Ectodermal cell (in vitro differentiated cells): ENCODE results near the gene KCTD12. TPM values are rescaled to one million over a fixed set of nuclear protein-coding genes. Genes with fewer than 3 reads are reported as not detected.
"Not testable (repeated sequence)": the region's sequence is repeated elsewhere in the genome, so short reads cannot be mapped to it uniquely, and the experiment has no call there.

Experiments
- H3K27ac ChIP-seq: 2 replicates; pipeline ENCODE4 v1.7.0; 2013; ENCODE audit warnings: mild to moderate bottlenecking, low read depth, low read length; ENCODE audit not compliant: insufficient read depth, poor library complexity, severe bottlenecking
- H3K27me3 ChIP-seq: 2 replicates; pipeline ENCODE4 v1.7.0; 2013; ENCODE audit warnings: mild to moderate bottlenecking, low read length; ENCODE audit not compliant: insufficient read depth, control insufficient read depth, poor library complexity, severe bottlenecking
- H3K36me3 ChIP-seq: one replicate; pipeline ENCODE4 v1.7.0; 2013; ENCODE audit warnings: low read length; ENCODE audit not compliant: control insufficient read depth, insufficient read depth
- H3K4me1 ChIP-seq: one replicate; pipeline ENCODE4 v1.7.0; 2013; ENCODE audit warnings: low read length; ENCODE audit not compliant: control insufficient read depth, insufficient read depth
- H3K4me3 ChIP-seq: 2 replicates; pipeline ENCODE4 v1.7.0; 2013; ENCODE audit warnings: low read depth, low read length, control low read depth; ENCODE audit not compliant: insufficient read depth
- H3K9me3 ChIP-seq: 2 replicates; pipeline ENCODE4 v1.7.0; 2013; ENCODE audit warnings: mild to moderate bottlenecking, low read length, moderate library complexity; ENCODE audit not compliant: control insufficient read depth
- WGBS, 2 experiments: methylation state at CpG; one replicate each; pipeline ENCODE4 v1.1.7; 2013; ENCODE audit warnings: missing lambda C conversion rate in 2 of 2; 5-methylcytosine and 5-hydroxymethylcytosine counted together
- polyA plus RNA-seq, 4 experiments: library from polyadenylated mRNA; stranded (reverse); fragments of 50-300 nt; gene quantifications; one replicate each; pipeline ENCODE4 v1.2.3, GENCODE V29; 2013

KCTD12 gene
- polyA plus RNA-seq (2013, experiment 1 of 4) = 9.4 TPM
- polyA plus RNA-seq (2013, experiment 2 of 4) = 6.2 TPM
- polyA plus RNA-seq (2013, experiment 3 of 4) = 8.4 TPM
- polyA plus RNA-seq (2013, experiment 4 of 4) = 9.3 TPM

DNA sequence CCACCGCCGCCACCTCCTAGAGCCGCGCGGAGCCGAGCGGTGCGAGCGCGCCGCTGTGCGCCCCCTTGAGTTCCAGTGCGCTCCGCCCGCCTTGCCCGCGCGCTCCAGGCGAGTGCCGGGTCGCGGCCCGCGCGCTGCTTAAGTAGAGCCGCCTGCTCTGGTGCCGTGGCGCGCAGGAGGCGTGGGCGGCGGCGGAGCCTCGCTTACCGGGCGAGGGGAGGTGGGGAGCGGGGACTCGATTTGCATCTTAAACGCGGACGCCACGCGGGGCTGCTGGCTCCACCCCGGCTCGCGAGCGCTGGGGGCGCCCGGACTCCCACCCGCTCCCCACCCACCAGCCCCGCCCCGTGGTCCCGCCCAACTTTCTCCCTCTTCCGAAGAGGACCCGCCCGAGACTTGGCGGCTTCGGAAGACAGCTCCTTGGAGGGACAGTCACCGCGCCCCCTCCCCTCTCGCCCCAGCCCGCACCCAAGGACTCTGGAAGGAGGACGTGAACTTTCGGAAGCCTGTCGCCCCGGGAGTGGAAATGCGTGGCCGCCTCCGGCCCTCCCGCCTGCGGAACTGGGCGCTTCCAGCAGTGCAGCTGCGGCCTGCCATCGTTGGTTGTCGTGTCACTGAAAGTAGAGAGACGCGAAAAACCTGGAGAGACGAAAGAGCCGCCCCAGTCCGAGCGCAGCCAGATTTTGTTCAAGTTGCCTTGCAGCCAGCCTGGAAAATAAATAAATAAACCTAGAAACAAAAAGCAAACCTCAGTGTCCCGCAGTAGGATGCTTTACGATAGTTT is at the start of gene KCTD12:
KCTD12 (minus strand) TSS at position 114 of the 784 bp plus-strand sequence. CDS start 257 bp downstream, outside the sequence.
- no peak within 1 kb of the TSS for H3K27ac ChIP-seq
- 0 to 1% methylated on average over 83 of the region's 83 CpGs for WGBS, 2 experiments
- no peaks in the 10 kb centered on the region for H3K9me3 ChIP-seq
- peak within 1 kb of the TSS; percentile 61 for H3K4me3 ChIP-seq
- H3K4me1 ChIP-seq = peaks cover 5% of the 10 kb centered on the region
- no peaks in the 10 kb centered on the region for H3K36me3 ChIP-seq
- H3K27me3 ChIP-seq = peaks cover 69% of the 10 kb centered on the region

GRCh38 chr13:76934671-76935070 is 48.5 kb upstream of the KCTD12 start:
- H3K36me3 ChIP-seq = no peaks in the 10 kb centered on the region
- no peak overlapping the region for H3K4me3 ChIP-seq
- H3K27ac ChIP-seq = no peak overlapping the region
- no peaks in the 10 kb centered on the region for H3K4me1 ChIP-seq
- no peaks in the 10 kb centered on the region for H3K9me3 ChIP-seq
- 85 to 100% methylated on average over 1 of the region's 1 CpG for WGBS, 2 experiments
- no peaks in the 10 kb centered on the region for H3K27me3 ChIP-seq

DNA sequence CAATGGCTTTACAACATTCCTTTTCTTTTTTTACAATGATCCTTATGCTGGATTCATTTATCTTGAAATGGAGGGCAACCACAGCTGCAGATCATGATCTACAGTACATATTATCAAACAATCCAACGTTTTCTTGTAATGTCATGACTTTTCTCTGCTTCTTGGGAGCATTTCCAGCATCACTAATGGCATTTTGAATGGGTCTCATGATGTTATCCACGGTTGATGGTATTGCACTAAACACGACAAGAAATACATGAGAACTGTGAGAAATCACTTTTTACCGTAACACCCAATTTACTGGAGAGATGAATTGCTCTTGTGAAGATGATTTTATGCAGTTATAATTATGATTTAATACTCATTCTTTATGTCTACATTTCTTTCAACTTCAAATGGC is 45.9 kb upstream of the KCTD12 start:
- Histone ChIP-seq H3K4me1 (no peaks in the 10 kb centered on the region), H3K27me3 (no peaks in the 10 kb centered on the region), H3K36me3 (no peaks in the 10 kb centered on the region), H3K27ac (no peak overlapping the region), H3K4me3 (no peak overlapping the region), H3K9me3 (no peaks in the 10 kb centered on the region)
- WGBS, 2 experiments = 84 to 85% methylated on average over 4 of the region's 4 CpGs

- peaks cover 5% of the 10 kb centered on the region for H3K4me1 ChIP-seq
- H3K27me3 ChIP-seq = no peaks in the 10 kb centered on the region
- no peak overlapping the region for H3K27ac ChIP-seq
- H3K4me3 ChIP-seq = no peak overlapping the region
- 91 to 92% methylated on average over 2 of the region's 2 CpGs for WGBS, 2 experiments
- no peaks in the 10 kb centered on the region for H3K9me3 ChIP-seq
- H3K36me3 ChIP-seq = no peaks in the 10 kb centered on the region
These were observed 43.7 kb upstream of the KCTD12 start for GRCh38 chr13:76929851-76930374.

DNA sequence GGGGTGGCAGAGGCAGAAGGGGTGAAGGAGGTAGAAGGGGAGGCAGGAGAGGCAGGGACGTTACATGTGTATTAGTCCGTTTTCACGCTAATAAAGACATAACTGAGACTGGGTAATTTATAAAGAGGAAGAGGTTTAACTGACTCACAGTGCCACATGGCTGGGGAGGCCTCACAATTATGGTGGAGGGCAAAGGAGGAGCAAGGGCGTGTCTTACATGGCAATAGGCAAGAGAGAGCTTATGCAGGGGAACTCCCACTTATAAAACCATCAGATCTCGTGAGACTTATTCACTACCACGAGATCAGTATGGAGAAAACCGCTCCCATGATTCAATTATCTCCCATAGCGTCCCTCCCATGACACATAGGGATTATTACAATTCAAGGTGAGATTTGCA is 43.1 kb upstream of the KCTD12 start:
- Histone ChIP-seq H3K9me3 (no peaks in the 10 kb centered on the region), H3K27ac (no peak overlapping the region), H3K36me3 (no peaks in the 10 kb centered on the region), H3K4me3 (no peak overlapping the region), H3K4me1 (peaks cover 5% of the 10 kb centered on the region), H3K27me3 (no peaks in the 10 kb centered on the region)
- WGBS, 2 experiments = 90 to 93% methylated on average over 8 of the region's 8 CpGs

DNA sequence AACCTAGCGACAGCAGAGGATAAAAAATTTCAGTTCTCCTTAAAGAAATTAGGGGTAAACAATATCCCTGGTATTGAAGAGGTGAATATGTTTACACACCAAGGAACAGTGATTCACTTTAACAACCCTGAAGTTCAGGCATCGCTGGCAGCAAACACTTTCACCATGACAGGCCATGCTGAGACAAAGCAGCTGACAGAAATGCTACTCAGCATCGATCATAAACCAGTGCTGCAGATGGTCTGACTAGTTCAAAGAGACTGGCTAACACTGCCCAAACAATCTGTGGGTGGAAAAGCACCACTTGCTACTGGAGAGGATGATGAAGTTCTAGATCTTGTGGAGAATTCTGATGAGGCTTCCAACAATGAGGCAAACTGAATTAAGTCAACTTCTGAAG is 42.3 kb upstream of the KCTD12 start:
- Histone ChIP-seq H3K9me3 (no peaks in the 10 kb centered on the region), H3K27ac (no peak overlapping the region), H3K4me1 (peaks cover 5% of the 10 kb centered on the region), H3K27me3 (no peaks in the 10 kb centered on the region), H3K36me3 (no peaks in the 10 kb centered on the region), H3K4me3 (no peak overlapping the region)
- 90 to 94% methylated on average over 3 of the region's 3 CpGs for WGBS, 2 experiments

GRCh38 chr13:76927955-76928354 is 41.8 kb upstream of the KCTD12 start:
- no peaks in the 10 kb centered on the region for H3K36me3 ChIP-seq
- WGBS, 2 experiments = 91 to 95% methylated on average over 5 of the region's 5 CpGs
- H3K4me3 ChIP-seq = no peak overlapping the region

GRCh38 chr13:76925115-76925514 is 38.9 kb upstream of the KCTD12 start:
- Histone ChIP-seq H3K9me3 (no peaks in the 10 kb centered on the region), H3K27ac (no peak overlapping the region), H3K4me3 (no peak overlapping the region), H3K36me3 (no peaks in the 10 kb centered on the region), H3K27me3 (no peaks in the 10 kb centered on the region), H3K4me1 (peaks cover 5% of the 10 kb centered on the region)
- WGBS, 2 experiments = 94 to 100% methylated on average over 1 of the region's 1 CpG

More at GRCh38 chr13:76927955-76928354, 41.8 kb upstream of the KCTD12 start:
- Histone ChIP-seq H3K4me1 (peaks cover 5% of the 10 kb centered on the region), H3K9me3 (no peaks in the 10 kb centered on the region), H3K27me3 (no peaks in the 10 kb centered on the region), H3K27ac (no peak overlapping the region)

- Histone ChIP-seq H3K36me3 (no peaks in the 10 kb centered on the region), H3K27me3 (no peaks in the 10 kb centered on the region), H3K27ac (no peak overlapping the region), H3K4me1 (peaks cover 3% of the 10 kb centered on the region), H3K9me3 (no peaks in the 10 kb centered on the region), H3K4me3 (no peak overlapping the region)
- 67 to 100% methylated on average over 1 of the region's 1 CpG for WGBS, 2 experiments
These were observed 35.3 kb upstream of the KCTD12 start for GRCh38 chr13:76921516-76921915.

GRCh38 chr13:76917755-76918481 is 31.7 kb upstream of the KCTD12 start:
- H3K27ac ChIP-seq, H3K36me3 ChIP-seq, H3K4me3 ChIP-seq, H3K4me1 ChIP-seq, H3K9me3 ChIP-seq, H3K27me3 ChIP-seq: not testable (repeated sequence)
- WGBS, 2 experiments = 92 to 94% methylated on average over 12 of the region's 12 CpGs
